ENCODE measurements around the gene OSMR. TPM values are rescaled to one million over a fixed set of nuclear protein-coding genes. Genes with fewer than 3 reads are reported as not detected.

Gene OSMR
- total and polyA plus RNA-seq, 9 of the 15 experiments (the other 6 are each of a cell fraction or from before 2014, with no cell fraction given): 0.18 to 1.7 (median 0.94) TPM

GRCh38 chr5:38807570-38808483 is 38.0 kb upstream of the OSMR start (continued):
- TF ChIP-seq NFIC (IDR thresholded peaks at IDR 0.05): peak; percentile 13; the same call in 1 of the 2 replicates
- TF ChIP-seq RCOR1 (IDR thresholded peaks at IDR 0.05; ENCODE audit: borderline replicate concordance in 1 of 2, low read depth in 2 of 2, low read length in 2 of 2): peak in 1 of 2 experiments; percentile 63; a peak in 1 of 4 replicates
- TF ChIP-seq, protein P1, sequence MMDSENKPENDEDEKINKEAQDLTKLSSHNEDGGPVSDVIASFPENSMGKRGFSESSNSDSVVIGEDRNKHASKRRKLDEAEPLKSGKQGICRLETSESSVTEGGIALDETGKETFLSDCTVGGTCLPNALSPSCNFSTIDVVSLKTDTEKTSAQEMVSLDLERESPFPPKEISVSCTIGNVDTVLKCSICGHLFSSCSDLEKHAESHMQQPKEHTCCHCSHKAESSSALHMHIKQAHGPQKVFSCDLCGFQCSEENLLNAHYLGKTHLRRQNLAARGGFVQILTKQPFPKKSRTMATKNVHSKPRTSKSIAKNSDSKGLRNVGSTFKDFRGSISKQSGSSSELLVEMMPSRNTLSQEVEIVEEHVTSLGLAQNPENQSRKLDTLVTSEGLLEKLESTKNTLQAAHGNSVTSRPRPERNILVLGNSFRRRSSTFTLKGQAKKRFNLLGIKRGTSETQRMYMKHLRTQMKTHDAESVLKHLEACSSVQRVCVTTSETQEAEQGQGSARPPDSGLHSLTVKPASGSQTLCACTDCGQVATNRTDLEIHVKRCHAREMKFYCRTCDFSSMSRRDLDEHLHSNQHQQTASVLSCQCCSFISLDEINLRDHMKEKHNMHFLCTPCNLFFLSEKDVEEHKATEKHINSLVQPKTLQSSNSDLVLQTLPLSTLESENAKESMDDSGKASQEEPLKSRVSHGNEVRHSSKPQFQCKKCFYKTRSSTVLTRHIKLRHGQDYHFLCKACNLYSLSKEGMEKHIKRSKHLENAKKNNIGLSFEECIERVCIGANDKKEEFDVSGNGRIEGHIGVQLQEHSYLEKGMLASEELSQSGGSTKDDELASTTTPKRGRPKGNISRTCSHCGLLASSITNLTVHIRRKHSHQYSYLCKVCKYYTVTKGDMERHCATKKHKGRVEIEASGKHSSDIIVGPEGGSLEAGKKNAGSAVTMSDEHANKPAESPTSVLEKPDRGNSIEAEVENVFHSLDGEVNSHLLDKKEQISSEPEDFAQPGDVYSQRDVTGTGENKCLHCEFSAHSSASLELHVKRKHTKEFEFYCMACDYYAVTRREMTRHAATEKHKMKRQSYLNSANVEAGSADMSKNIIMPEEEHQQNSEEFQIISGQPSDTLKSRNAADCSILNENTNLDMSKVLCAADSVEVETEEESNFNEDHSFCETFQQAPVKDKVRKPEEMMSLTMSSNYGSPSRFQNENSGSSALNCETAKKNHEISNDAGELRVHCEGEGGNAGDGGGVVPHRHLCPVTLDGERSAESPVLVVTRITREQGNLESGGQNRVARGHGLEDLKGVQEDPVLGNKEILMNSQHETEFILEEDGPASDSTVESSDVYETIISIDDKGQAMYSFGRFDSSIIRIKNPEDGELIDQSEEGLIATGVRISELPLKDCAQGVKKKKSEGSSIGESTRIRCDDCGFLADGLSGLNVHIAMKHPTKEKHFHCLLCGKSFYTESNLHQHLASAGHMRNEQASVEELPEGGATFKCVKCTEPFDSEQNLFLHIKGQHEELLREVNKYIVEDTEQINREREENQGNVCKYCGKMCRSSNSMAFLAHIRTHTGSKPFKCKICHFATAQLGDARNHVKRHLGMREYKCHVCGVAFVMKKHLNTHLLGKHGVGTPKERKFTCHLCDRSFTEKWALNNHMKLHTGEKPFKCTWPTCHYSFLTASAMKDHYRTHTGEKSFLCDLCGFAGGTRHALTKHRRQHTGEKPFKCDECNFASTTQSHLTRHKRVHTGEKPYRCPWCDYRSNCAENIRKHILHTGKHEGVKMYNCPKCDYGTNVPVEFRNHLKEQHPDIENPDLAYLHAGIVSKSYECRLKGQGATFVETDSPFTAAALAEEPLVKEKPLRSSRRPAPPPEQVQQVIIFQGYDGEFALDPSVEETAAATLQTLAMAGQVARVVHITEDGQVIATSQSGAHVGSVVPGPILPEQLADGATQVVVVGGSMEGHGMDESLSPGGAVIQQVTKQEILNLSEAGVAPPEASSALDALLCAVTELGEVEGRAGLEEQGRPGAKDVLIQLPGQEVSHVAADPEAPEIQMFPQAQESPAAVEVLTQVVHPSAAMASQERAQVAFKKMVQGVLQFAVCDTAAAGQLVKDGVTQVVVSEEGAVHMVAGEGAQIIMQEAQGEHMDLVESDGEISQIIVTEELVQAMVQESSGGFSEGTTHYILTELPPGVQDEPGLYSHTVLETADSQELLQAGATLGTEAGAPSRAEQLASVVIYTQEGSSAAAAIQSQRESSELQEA (IDR thresholded peaks at IDR 0.05; ENCODE audit: low read depth): no peak
- TF ChIP-seq RBM17 (IDR thresholded peaks at IDR 0.05; ENCODE audit: borderline replicate concordance, low read depth, low read length): no peak
- TF ChIP-seq KLF10 (CRISPR knock-in tag; IDR thresholded peaks at IDR 0.05): no peak
- TF ChIP-seq RNF2 (IDR thresholded peaks at IDR 0.05): peak; percentile 66; the same call in 1 of the 2 replicates
- TF ChIP-seq JUND (IDR thresholded peaks at IDR 0.05; ENCODE audit: borderline replicate concordance, low read depth, low read length): peak; percentile 98
- peak; percentile 97; the same call in 2 of the 3 replicates for TF ChIP-seq JUND (tag; IDR thresholded peaks at IDR 0.05; ENCODE audit: borderline replicate concordance, low read depth, low read length)
- TF ChIP-seq MYC (IDR thresholded peaks at IDR 0.05; ENCODE audit: low read depth, low read length): peak; percentile 50; the same call in 1 of the 2 replicates
- TF ChIP-seq MYC (CRISPR knock-in tag; IDR thresholded peaks at IDR 0.05; ENCODE audit: borderline replicate concordance, low read depth): no peak
- TF ChIP-seq NONO (IDR thresholded peaks at IDR 0.05; ENCODE audit: low read depth in 2 of 2, low read length in 1 of 2): no peak
- TF ChIP-seq KAT2B (IDR thresholded peaks at IDR 0.05; ENCODE audit: low read depth, low read length): no peak
- TF ChIP-seq CBFB (CRISPR knock-in tag; IDR thresholded peaks at IDR 0.05): no peak
- TF ChIP-seq MCM5 (IDR thresholded peaks at IDR 0.05; ENCODE audit: low read depth): no peak
- no peak for TF ChIP-seq FOXJ2 (tag; IDR thresholded peaks at IDR 0.05)
- TF ChIP-seq ZBTB7A (IDR thresholded peaks at IDR 0.05; ENCODE audit: borderline replicate concordance, control insufficient read depth, low read depth, low read length): no peak
- no peak for TF ChIP-seq ZNF146 (CRISPR knock-in tag; IDR thresholded peaks at IDR 0.05; ENCODE audit: unreplicated experiment)
- TF ChIP-seq POLR2G (IDR thresholded peaks at IDR 0.05; ENCODE audit: low read depth, low read length): no peak
- no peak for TF ChIP-seq ILF3 (IDR thresholded peaks at IDR 0.05; ENCODE audit: borderline replicate concordance)
- TF ChIP-seq MCM7 (IDR thresholded peaks at IDR 0.05): no peak
